GM19025 (cell line): ENCODE data around the gene SUPT4H1.
"Not testable (repeated sequence)": the region's sequence is repeated elsewhere in the genome, so short reads cannot be mapped to it uniquely, and the experiment has no call there.

Source experiments
- ATAC-seq: cut with Tn5 transposase; IDR thresholded peaks from one replicate; pipeline ENCODE4 v1.9.1; 2021; ENCODE audit warnings: mild to moderate bottlenecking, low read depth, moderate library complexity; ENCODE audit not compliant: unreplicated experiment

SUPT4H1 gene

GRCh38 chr17:58343131-58343530, 8.9 kb downstream of the SUPT4H1 start:
- ATAC-seq: no peak

DNA sequence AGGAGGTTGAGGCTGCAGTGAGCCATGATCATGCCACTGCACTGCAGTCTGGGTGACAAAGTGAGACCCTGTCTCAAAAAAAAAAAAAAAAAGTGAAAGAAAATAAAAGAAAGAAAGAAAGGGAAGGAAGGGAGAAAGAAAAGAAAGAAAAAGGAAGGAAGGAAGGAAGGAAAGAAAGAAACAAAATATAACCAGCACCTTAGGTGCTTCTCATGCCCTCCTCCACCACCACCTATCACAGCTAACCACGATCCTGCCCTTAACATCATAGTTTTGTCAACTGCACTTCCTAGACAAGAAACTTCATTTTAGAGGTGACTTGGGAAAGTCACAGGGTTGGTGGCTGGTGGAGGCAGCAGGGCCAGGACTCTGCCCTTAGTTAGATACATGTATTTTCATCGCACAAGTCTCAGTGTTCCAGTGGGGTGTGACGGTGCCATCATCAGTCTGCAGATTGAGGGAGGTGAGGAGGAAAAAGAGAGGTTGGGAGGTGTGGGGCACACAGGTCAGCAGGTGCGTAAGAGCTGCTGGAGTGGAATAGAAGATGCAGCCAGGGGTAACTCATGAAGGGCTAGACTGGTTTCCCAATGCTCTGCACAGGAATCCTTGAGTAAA, 10.0 kb downstream of the SUPT4H1 start:
- no peak for ATAC-seq

- ATAC-seq: not testable (repeated sequence)
Observed at GRCh38 chr17:58341136-58341860, 10.7 kb downstream of the SUPT4H1 start.

GRCh38 chr17:58340405-58340876, 11.6 kb downstream of the SUPT4H1 start:
- ATAC-seq: no peak

GRCh38 chr17:58339755-58340404, 12.1 kb downstream of the SUPT4H1 start:
- no peak for ATAC-seq

DNA sequence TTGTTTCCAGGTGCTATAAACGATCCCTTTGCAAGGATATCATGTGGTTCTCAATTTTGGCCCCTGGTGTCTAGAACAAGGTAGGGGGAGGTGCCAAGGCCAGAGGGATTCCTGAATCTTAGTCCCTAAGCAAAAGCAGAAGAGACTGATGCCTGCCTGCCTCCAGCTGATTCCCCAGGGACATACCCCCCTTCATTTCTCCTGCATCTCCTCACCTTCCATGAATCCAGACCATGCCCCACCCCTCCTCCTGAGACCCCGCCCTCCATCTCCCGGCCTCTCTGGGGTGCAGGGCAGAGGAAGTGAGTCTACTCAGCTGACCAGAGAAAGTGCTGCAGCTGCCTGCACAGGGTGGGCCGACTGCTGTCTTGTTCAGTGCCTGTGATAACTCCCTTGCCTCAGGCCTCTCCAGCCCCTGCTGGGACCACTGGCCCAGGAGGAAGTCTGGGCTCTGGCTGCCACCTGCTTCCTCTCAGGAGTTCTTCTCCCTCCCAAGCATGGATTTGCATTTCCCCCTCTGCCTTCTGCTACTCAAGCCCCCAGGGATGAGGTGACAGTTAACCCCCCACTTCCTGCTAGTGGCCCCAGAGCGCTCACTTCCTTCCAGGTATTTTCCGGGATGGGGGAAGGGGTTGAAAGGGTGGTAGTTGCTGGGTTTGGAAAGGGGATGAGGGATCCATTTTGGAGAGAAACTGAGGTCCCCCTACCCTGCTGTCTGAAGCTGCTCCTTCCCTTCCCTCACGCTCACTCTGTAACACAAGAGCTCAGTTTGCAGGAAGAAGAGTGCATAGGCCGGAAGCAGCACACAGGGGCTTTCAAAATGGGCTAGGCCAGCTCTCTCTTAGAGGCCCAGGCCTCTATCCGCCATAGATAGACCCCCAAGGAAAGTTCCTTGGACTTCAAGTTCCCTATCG, 12.9 kb downstream of the SUPT4H1 start:
- peak; percentile 24 for ATAC-seq

GRCh38 chr17:58338454-58338840, 13.6 kb downstream of the SUPT4H1 start:
- ATAC-seq: no peak

DNA sequence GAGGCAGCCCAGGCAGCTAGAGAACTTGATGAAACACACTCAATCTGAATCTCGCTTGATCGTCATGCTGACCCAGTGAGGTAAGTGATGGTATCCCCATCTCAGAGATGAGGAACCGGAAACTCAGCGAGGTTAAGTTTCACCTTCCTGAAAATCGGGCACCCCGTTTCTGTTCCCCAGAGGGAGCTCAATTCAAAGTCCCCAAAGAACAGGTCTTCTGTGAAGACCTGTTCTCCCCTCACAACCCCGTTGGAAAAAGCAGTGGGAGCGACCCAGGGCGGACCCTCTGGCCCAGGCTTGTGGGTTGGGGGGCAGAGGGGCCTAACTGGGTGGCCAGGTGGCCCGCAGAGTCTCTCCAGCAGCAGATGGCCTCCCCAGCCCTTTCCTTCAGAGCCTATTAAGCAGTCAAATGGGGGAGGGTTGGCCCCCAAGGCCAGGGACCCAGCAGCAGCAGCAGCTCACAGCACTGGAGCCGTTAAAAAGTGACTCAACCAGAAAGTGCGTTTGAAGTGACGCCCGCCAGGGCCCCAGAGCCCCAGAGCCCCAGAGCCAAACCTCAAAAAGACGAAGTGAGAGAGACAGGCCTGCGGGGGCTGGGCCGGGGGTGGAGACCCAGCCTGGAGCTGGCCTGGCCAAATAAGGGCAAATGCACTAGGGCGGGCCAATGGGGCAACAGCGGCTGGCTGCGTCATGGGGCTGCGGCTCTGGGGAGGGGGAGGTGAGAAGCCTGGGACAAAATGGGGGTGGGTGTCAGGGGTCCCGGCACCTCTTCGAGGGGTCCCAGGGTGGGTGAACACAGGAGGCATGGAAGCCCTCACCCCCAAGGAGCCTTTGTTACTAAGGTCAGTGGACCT, 14.2 kb downstream of the SUPT4H1 start:
- ATAC-seq: peak; percentile 55

- no peak for ATAC-seq
Observed at GRCh38 chr17:58337210-58337599, 14.8 kb downstream of the SUPT4H1 start.

- no peak for ATAC-seq
Observed at GRCh38 chr17:58336456-58337209, 15.4 kb downstream of the SUPT4H1 start.

GRCh38 chr17:58335779-58336455, 16.1 kb downstream of the SUPT4H1 start:
- ATAC-seq: no peak

DNA sequence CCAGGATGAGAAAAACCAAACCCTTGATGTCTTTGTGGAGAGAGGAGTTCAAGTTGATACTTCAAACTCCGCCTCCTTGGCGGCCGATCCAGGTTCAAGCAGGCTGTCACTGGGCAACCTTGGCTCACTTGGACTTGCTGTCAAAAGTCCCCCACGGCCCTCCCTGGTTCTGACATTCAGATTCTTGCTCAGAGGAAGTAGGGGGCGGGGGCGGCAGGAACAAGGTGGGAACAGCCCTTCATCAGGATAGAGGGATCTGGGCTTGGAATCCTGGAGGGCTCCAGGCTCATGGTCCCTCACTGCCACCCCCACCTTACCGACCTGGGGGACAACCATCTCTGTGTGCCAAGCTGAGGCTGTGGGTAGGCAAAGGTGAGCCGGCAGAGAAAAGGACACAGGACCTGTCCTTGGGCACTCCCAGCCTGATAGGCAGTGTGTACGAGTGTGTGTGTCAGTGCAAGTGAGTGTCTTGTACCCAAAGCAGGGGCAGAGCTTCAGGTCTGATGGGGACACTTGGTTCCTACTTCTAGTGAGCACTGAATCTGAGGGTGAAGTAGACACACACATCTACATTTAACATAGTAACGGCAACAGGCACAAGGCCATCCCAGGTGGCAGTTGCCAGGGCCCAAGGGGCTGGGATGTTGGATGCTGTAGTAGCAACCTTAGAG, 16.8 kb downstream of the SUPT4H1 start:
- ATAC-seq: no peak

DNA sequence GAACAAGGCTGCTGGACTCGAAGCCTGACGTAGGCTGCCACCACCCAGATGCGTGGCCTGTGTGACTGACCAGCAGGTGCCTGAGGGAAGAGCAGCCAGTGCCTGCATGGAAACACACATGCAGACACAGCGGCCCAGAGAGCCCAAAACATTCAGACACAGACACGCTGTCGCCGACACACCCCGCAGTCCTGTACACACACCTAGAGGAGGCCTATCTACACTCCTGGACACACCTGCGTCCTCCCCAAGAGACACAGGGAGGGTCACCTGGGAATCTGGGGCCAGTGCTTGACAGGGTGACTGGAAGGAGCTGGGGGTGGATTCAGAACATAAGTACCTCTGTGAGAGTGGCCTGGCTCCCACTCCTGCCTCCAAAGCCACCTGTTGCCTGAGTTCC, 17.3 kb downstream of the SUPT4H1 start:
- ATAC-seq: no peak

DNA sequence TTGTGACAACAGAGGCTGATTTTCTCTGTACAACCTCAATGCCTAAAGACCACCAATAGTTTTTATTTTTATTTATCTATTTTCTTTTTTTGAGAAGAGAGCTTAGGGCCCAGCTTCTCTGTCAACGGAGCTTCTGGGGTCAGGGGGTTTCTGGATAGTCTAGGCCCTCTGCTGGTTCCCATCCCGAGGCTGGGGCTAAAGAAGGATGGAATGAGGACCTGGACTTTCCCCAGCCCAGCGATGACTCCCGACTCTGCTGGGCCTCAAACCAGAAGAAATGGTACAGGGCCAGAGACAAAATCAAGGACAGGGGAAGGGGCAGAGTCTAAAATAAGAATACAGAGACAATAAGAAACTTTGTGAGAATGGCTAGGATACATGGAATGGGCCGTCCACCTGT, 17.7 kb downstream of the SUPT4H1 start:
- no peak for ATAC-seq

DNA sequence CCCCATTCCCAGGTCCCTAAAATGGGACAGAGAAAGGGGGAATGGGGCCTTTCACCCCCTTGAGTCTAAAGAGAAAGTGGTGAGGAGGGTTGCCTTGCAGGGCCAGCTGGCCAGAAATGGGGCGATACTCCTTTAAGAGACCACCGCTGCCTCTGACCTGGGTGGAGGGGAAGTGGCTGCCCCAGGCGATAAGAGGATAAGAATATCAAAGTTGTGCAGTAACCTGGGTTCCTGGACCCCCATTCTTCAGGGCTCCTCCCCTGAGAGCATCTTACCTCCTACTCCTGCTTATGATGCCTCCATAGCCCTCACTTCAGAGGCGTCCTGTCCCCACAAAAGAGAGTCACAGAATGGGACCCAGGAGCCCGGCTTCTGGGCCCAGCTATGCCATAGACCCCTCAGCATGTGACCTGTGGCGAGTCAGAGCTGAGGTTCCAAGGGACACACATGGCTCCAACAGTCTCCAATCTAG, 18.2 kb downstream of the SUPT4H1 start:
- ATAC-seq: no peak

- ATAC-seq: no peak
Observed at GRCh38 chr17:58332778-58333735, 18.9 kb downstream of the SUPT4H1 start.
